GM19452 (cell line): ENCODE measurements around the gene MDK.

ENCODE experiments used
- ATAC-seq: cut with Tn5 transposase; IDR thresholded peaks from one replicate; pipeline ENCODE4 v1.9.1; 2021; ENCODE audit not compliant: unreplicated experiment

The MDK gene

DNA sequence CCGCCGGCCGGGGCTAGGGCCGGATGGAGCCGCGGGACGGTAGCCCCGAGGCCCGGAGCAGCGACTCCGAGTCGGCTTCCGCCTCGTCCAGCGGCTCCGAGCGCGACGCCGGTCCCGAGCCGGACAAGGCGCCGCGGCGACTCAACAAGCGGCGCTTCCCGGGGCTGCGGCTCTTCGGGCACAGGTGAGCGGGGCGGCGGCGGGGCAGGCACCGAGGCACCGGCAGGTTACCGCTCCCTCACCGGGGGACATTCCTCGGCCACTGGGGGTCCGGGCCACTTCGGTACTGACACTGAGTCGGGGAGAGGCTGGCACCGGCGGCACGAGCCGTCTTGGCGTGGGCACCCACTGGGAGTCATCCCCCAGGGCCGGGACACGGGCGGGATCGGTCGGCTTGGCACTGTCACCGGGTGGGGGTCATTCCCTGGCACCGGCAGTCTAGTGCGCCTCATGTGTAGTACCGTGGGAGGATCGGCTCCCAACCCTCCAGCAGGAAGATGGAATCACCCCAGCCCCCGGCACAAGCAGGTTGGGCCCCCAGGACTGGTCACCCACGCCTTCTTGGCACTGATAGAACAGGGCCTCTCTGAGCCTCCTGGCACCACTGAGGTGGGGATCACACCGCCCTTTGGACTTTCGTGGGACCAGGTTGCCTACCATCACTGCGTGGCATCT, 33.7 kb upstream of the MDK start:
- no peak for ATAC-seq

- ATAC-seq: no peak
Measured at GRCh38 chr11:46348566-46349401, 32.7 kb upstream of the MDK start.

DNA sequence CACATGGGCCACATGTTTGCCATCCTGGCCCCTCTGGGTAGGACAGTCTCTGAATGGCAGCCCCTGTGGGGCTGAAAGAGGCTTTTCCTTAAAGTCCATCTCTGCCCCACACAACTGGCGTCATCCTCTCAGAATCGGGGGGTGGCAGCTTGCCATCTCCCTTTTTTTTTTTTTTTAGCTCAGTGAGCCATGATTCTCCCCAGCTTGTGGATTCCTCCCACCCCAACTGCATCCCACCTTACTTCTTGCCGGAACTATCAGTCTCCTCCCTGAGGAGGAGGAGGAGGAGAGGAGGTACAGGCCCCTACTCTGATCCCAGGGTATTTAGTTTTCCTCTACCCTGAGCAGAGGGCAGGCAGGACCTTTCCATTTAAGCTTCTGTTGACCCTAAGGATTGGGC, 30.8 kb upstream of the MDK start:
- no peak for ATAC-seq

DNA sequence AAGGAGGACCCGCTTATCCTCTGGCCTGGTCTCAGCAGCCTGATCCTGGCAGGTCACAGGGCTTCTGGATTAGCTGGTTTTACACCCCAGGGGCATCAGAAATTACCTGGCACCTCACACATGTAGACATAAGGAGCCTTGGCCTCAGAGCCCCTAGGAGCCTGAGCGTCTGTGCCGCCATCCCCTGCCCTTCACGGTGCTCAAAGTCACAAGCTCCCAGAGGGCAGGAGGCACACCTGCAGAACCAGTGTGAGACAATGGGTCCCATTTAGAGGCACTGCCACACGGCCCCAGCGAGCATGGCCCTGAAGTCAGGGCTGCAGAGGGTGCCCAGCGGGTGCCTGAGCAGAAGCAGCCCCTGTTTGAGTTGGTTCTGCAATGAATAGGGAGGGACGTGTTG, 30.3 kb upstream of the MDK start:
- ATAC-seq: no peak

DNA sequence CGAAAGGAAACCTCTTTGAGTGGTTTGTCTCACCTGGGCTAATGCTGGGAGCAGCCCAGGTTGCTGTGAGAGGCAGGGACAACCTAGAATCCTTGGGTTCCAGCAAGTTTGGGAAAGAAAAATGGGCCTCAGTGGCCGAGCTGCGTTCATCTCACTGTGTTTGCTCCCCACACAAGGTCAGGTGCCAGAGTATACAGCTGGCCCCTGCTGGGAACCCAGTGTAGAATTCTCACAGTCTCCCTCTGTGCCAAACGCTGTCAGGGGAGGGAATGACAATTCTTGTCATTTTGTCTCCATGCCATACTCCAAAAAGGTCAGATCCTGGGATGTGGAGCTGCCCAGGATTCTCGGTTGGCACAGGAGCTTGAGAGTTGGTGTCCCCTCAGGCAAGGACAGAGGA, 29.9 kb upstream of the MDK start:
- no peak for ATAC-seq

- no peak for ATAC-seq
Measured at GRCh38 chr11:46352063-46352841, 29.2 kb upstream of the MDK start.

DNA sequence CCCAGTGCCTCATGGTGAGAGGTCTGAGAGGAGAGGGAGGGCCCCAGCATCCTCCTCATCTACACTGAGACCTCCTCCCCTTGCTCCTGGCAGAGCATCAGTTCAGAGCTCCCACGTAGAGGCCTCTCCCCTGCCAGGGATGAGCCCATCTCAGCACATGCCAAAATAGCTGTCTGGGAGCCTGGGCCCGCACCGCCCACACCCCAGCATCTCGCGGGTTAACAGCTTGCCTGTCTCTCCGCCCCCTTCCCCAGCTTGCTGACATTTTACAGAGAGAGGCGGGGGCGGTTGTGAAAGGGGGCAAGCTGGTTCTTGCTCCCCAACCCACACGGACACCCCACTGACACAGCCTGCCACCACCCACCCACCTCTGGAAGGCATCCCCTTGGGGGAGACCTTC, 27.8 kb upstream of the MDK start:
- no peak for ATAC-seq

GRCh38 chr11:46356924-46357482, 24.5 kb upstream of the MDK start:
- no peak for ATAC-seq

DNA sequence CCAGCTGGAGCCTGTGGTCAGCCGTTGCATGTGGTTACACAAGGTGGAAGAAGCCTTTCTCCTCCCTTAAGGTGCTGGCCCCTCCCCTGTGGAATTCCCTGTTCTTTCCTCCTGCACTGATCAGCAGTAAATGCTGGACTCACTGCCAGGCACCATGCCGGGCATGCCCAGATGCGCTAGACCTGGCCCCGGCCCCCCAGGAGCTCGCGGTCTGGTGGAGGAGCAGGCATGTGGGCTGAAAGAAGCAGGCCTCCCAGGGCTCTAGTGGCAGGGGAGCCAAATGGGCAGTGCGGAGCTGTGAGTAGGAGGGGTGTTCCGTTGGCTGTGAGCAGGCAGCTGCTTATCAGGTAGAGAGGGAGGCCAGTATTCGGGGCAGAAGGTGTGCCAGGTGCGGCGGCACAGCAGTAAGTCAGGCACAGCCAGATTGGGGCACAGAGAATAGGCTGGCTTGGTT, 24.0 kb upstream of the MDK start:
- ATAC-seq: no peak

GRCh38 chr11:46359953-46360352, 21.5 kb upstream of the MDK start:
- no peak for ATAC-seq

- peak; percentile 14 for ATAC-seq
Measured at GRCh38 chr11:46360878-46361277, 20.6 kb upstream of the MDK start.

DNA sequence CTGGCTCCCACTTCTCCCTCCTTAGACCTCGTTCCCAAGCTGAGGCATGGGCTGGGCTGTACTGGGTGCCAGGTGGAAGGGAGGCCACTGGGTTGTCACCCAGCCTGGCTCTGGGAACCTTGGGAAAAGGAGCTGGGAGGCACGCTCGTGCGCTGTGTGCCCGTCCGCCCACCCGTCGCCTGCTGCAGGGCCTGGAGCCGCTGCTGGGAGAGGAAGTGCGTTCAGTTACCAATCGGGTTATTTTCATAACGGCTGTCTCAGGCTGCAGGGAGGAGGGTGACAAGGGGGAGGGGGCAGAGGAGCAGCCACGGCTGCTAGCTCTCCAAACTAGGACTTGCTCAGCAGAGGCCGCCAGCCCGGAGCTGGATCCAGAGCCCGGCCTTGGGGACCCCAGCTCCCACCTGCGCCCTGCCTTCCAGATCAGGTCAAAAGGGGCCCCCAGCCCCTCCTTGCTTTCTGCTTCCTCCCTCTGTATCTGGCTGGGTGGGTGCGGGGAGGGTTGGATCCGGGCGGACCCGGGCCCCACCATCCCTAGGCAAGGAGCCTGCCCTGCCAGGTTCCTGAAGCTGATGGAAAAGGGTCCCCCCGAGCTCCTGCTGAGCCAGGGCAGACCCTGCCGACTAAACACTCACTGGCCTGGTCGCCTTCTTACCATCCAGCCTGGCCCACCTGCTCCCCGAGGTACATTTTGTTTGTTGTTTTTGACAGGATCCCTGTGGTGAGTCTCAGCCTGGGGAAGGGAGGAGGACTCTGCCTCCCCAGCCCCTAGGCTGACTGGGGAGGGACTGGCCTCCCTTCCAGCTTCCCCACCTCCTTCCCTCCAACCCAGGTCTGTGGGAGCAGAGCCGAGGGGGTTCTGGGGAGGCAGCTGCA, 19.9 kb upstream of the MDK start:
- peak; percentile 88 for ATAC-seq

DNA sequence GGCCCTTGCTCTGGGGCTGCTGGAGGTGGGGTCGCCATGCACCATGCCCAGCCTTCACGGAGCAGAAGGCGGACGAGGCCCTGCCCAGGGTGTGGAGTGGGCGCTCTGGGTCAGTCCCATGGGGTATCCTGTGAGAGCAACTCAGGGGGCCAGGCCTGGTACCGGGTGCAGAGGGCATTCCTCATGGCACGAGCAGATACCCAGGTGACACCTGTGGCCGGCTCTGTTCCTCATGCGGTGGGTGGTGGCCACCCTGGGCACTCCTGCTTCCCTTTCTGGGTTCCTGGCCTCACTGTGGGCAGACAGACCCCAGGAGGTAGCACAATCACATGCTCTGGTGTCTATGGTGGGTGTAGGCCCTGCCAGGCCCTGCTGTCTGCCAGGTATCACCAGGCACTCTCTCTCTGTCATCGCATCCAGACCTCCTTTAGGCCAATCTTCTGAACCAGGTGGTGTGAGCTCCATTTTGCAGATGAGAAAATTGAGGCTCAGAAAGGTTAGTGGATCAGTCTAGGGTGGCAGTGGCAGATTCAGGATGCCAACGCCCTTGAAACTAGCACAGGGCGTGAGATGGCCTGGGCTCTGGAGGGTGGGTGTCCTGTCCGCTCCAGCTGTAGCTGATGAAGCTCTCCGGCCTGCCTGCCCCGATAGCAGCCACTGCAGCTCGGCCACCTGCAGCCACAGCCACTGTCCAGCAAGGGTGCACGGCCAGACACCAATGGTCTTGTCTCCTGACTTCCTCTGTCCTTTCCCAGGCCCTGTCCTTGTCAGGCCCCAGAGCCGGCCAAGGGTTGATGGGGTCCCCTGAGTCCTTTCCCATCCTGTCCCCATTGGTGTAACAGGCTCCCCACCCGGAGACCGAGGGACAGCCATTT, 19.1 kb upstream of the MDK start:
- ATAC-seq: no peak

DNA sequence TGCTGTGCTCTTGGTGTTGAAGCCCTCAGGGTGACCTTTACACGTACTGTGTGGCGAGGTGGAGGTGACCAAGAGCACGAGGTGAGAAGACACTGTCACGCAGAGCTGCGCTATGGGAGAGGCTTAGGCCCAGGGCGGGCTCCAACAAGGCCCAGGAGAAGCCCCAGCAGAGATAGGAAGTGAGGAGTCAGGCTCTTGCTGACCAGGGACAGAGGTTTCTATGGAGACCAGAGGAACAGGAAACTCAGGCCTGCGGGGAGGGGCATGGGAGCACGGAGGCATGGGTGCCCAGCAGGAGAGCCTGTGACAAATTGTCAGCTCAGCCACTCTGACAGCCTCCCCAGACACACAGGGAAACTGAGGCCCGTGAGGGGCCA, 18.4 kb upstream of the MDK start:
- no peak for ATAC-seq

DNA sequence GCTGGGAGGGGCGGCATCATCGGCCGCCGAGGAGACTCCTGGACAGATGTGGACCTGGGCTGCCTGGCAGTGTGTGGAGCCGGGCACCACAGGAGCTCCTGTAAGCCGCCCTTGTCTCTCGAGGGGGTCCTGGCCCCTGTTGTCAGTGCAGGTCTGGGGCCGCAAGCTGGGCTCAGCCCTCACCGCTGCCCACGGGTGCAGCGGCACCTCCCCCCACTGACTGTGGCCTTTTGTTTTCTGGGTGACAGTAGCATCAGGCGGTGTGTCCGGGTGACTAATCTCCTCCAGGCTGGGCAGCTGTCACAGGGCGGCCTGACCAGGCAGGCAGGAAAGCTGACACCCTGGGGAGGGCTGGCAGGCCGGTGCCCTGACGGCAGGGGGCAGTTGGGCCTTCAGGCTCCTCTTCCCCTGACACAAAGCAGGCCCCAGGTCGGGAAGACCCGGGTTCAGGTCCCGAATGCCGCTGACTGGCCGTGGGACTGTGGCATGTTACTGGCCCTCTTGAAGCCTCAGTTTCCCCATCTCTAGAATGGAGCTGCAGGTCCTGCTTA, 17.9 kb upstream of the MDK start:
- no peak for ATAC-seq

DNA sequence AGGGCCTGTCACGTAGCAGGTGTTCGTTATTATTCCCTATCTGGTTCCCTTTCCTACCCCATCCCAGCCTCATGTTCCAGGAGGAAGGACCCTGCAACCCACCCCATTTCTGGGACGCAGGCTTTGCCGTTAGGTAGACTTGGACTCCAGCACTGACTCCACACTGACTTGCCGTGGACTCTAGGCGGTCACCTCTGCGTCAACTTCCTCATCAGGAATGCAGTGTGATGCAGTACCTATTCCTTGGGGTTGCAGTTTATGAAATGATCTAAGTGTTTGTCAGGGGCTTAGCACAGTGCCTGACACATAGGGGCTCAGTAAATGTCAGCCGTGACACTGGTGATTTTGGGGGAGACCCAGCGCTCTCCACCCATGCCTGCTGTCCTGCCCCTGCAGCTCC, 17.4 kb upstream of the MDK start:
- no peak for ATAC-seq

DNA sequence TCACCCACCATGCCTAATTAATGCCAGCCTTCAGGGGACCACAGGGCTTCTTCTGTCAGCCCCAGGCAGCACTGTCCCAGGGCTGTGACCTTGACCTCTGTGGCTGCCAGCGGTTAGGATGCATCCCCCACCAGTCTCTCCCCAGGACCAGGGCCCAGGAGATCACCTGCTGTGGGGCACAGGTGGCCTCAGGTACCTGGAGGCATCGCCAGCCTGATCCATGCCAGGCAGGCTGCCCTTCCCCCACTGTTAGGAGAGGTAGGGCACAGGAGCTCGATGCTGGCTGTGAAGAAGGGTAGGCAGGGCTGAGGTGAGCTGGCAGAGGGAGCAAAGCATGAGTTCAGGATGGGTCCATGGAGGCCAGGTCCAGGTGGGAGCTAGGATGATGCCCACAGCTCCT, 16.7 kb upstream of the MDK start:
- no peak for ATAC-seq

DNA sequence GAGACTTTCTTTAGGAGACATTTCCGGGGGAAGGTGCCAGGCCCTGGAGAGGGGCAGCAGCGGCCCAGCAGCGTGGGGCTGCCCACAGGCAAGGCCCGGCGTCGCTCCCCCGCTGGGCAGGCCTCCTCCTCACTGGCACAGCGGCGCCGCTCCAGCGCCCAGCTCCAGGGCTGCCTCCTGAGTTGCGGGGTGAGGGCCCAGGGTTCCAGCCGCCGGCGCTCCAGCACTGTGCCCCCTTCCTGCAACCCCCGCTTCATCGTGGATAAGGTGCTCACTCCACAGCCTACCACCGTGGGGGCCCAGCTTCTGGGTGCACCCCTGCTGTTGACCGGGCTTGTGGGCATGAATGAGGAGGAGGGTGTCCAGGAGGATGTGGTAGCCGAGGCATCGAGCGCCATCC, 15.2 kb upstream of the MDK start:
- no peak for ATAC-seq

- ATAC-seq: no peak
Measured at GRCh38 chr11:46366661-46367161, 14.8 kb upstream of the MDK start.
